Uterus (tissue), 4 donors: Measurements from ENCODE around the gene CCHCR1. TPM values are rescaled to one million over a fixed set of nuclear protein-coding genes. Genes with fewer than 3 reads are reported as not detected.

Experiments
- DNase-seq, 2 donors: peaks; one replicate each; pipeline ENCODE4 v3.0.0-alpha.2; 2019 to 2020
- H3K27ac ChIP-seq, 2 donors: fragments of 200-600 bp; sonication (generic); 1 replicate in 1 of 2; 2 replicates in 1 of 2; pipeline ENCODE4 v1.5.1; 2016 to 2018
- H3K27me3 ChIP-seq, 2 donors: fragments of 200-600 bp; sonication (generic); one replicate each; pipeline ENCODE4 v1.5.1; 2018 to 2019; ENCODE audit warnings: control low read depth in 1 of 2
- H3K36me3 ChIP-seq, 2 donors: fragments of 200-600 bp; sonication (generic); one replicate each; pipeline ENCODE4 v1.5.1; 2019; ENCODE audit warnings: control low read depth in 1 of 2
- H3K4me1 ChIP-seq, 2 donors: fragments of 200-600 bp; sonication (generic); one replicate each; pipeline ENCODE4 v1.5.1; 2018 to 2019; ENCODE audit warnings: control low read depth in 1 of 2
- H3K4me3 ChIP-seq, 2 donors: fragments of 200-600 bp; sonication (generic); 1 replicate in 1 of 2; 2 replicates in 1 of 2; pipeline ENCODE4 v1.5.1; 2018 to 2019; ENCODE audit warnings: mild to moderate bottlenecking in 1 of 2
- H3K9me3 ChIP-seq, 2 donors: fragments of 200-600 bp; sonication (generic); one replicate each; pipeline ENCODE4 v1.5.1; 2019; ENCODE audit warnings: control low read depth in 1 of 2
- CTCF ChIP-seq, 4 experiments: fragments of 200-600 bp in 2 of 4; fragments of 450-650 bp in 2 of 4; sonication (generic) in 2 of 4; IDR thresholded peaks; one replicate each; pipeline ENCODE4 v1.5.1; 2016 to 2019; ENCODE audit warnings: antibody characterized with exemption in 4 of 4, mild to moderate bottlenecking in 2 of 4, moderate library complexity in 1 of 4
- POLR2A ChIP-seq, 2 donors: fragments of 450-650 bp; IDR thresholded peaks; one replicate each; pipeline ENCODE4 v1.6.1; 2016; ENCODE audit warnings: antibody characterized with exemption in 2 of 2, mild to moderate bottlenecking in 1 of 2, moderate library complexity in 1 of 2
- intact Hi-C: fragments of 100-400 bp; cut with DNase I; formaldehyde crosslinking; loops from one replicate; pipeline ENCODE4 v1.15.1; 2023; ENCODE audit warnings: low total_unique reads
- total RNA-seq, 4 donors: library from RNA; depleted of rRNA in 3 of 4; stranded (reverse); fragments of >200 nt in 3 of 4; gene quantifications; one replicate each; pipeline versions ENCODE4 v1.1.0 to v1.2.4, GENCODE V29; 2014 to 2023
- donor health status: DM: yes; HTN: yes; CAD: no.

Gene CCHCR1
- total RNA-seq, 4 donors from 2014 or later = 0.59 to 28.1 (median 12.5) TPM

GRCh38 chr6:31103136-31103535 is 54.5 kb downstream of the CCHCR1 start:
- DNase-seq = no peak
- intact Hi-C loops = no loop called here

GRCh38 chr6:31098449-31098938 is 59.1 kb downstream of the CCHCR1 start:
- no peak for TF ChIP-seq POLR2A (IDR thresholded peaks at IDR 0.05)
- no peak for TF ChIP-seq CTCF (IDR thresholded peaks at IDR 0.05)
- Histone ChIP-seq H3K9me3 (no peaks in the 10 kb centered on the region), H3K36me3 (no peaks in the 10 kb centered on the region), H3K4me3 (no peak overlapping the region), H3K27ac (no peak overlapping the region), H3K27me3 (no peaks in the 10 kb centered on the region), H3K4me1 (no peaks in the 10 kb centered on the region)
- intact Hi-C loops = no loop called here
- DNase-seq = no peak

More at GRCh38 chr6:31103136-31103535, 54.5 kb downstream of the CCHCR1 start:
- Histone ChIP-seq H3K4me1 (no peaks in the 10 kb centered on the region), H3K36me3 (no peaks in the 10 kb centered on the region), H3K27me3 (no peaks in the 10 kb centered on the region), H3K9me3 (no peaks in the 10 kb centered on the region), H3K27ac (no peak overlapping the region), H3K4me3 (no peak overlapping the region)
- no peak for TF ChIP-seq CTCF (IDR thresholded peaks at IDR 0.05)
- TF ChIP-seq POLR2A (IDR thresholded peaks at IDR 0.05) = no peak

GRCh38 chr6:31096656-31097055 is 60.9 kb downstream of the CCHCR1 start:
- intact Hi-C loops = no loop called here
- no peak overlapping the region for H3K4me3 ChIP-seq
- DNase-seq = no peak
- no peaks in the 10 kb centered on the region for H3K36me3 ChIP-seq
- TF ChIP-seq CTCF (IDR thresholded peaks at IDR 0.05) (no peak), POLR2A (IDR thresholded peaks at IDR 0.05) (no peak)
- H3K27me3 ChIP-seq = no peaks in the 10 kb centered on the region
- H3K9me3 ChIP-seq = no peaks in the 10 kb centered on the region
- H3K4me1 ChIP-seq = no peaks in the 10 kb centered on the region
- no peak overlapping the region for H3K27ac ChIP-seq

DNA sequence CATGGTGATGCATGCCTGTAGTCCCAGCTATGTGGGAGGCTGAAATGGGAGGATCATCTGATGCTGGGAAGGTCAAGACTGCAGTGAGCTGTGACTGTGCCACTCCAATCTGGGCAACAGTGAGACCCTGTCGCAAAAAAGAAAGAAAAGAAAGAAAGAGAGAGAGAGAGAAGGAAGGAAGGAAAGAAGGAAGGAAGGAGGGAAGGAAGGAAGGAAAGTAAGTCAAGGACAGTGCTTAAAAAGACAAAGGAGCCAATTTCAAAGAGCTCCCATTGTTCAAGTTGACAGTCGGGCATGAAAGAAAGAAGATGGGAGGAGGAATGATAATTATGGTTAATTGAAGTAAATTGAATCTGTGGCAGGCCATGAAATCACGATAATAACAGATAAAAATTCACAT is 61.4 kb downstream of the CCHCR1 start:
- H3K27me3 ChIP-seq = no peaks in the 10 kb centered on the region
- intact Hi-C loops = no loop called here
- no peaks in the 10 kb centered on the region for H3K9me3 ChIP-seq
- no peak for DNase-seq
- no peak overlapping the region for H3K27ac ChIP-seq
- no peaks in the 10 kb centered on the region for H3K36me3 ChIP-seq
- TF ChIP-seq CTCF (IDR thresholded peaks at IDR 0.05) (no peak), POLR2A (IDR thresholded peaks at IDR 0.05) (no peak)
- H3K4me3 ChIP-seq = no peak overlapping the region
- H3K4me1 ChIP-seq = no peaks in the 10 kb centered on the region

GRCh38 chr6:31094389-31094881 is 63.2 kb downstream of the CCHCR1 start:
- H3K4me1 ChIP-seq = no peaks in the 10 kb centered on the region
- no peaks in the 10 kb centered on the region for H3K27me3 ChIP-seq
- no peak for TF ChIP-seq CTCF (IDR thresholded peaks at IDR 0.05)
- TF ChIP-seq POLR2A (IDR thresholded peaks at IDR 0.05) = no peak
- DNase-seq = no peak
- H3K36me3 ChIP-seq = no peaks in the 10 kb centered on the region
- no peak overlapping the region for H3K4me3 ChIP-seq
- H3K9me3 ChIP-seq = no peaks in the 10 kb centered on the region
- H3K27ac ChIP-seq = no peak overlapping the region
- intact Hi-C loops = no loop called here
